K562 (cell line): ENCODE data around the gene IQUB. TPM values are rescaled to one million over a fixed set of nuclear protein-coding genes. Genes with fewer than 3 reads are reported as not detected.

Experiments used
- AFF1 ChIP-seq, 2 experiments: fragments of 450-650 bp; IDR thresholded peaks; 2 replicates each; pipeline ENCODE4 v1.6.1; 2018; ENCODE audit warnings: mild to moderate bottlenecking in 2 of 2, low read depth in 1 of 2; ENCODE audit not compliant: partially characterized antibody in 2 of 2
- ATF3 ChIP-seq, 2 experiments: fragments of 450-650 bp in 1 of 2; sonication (generic) in 1 of 2; formaldehyde crosslinking in 1 of 2; IDR thresholded peaks in 1 of 2; conservative IDR thresholded peaks in 1 of 2; 2 replicates each; pipeline versions ENCODE4 v1.6.1 to v1.8.1; 2016 to 2023; ENCODE audit warnings: mild to moderate bottlenecking in 2 of 2, moderate library complexity in 2 of 2, inconsistent platforms in 1 of 2, missing genetic modification reagents in 1 of 2
- CLOCK ChIP-seq: fragments of 250-450 bp; sonication (Bioruptor Pico); IDR thresholded peaks from 2 replicates; pipeline ENCODE4 v1.4.0; 2020; ENCODE audit warnings: mild to moderate bottlenecking, moderate library complexity, borderline replicate concordance
- NCOA2 ChIP-seq, 2 experiments: fragments of 450-650 bp; IDR thresholded peaks; 2 replicates each; pipeline ENCODE4 v1.6.1; 2018; ENCODE audit warnings: mild to moderate bottlenecking in 2 of 2, moderate library complexity in 1 of 2; ENCODE audit not compliant: partially characterized antibody in 2 of 2
- RAD51 ChIP-seq: fragments of 450-650 bp; IDR thresholded peaks from 2 replicates; pipeline ENCODE4 v1.7.1; 2016; ENCODE audit warnings: low read depth, mild to moderate bottlenecking, borderline replicate concordance
- TCF3 ChIP-seq: sonication (generic); formaldehyde crosslinking; IDR thresholded peaks from 2 replicates; pipeline ENCODE4 v1.4.0; 2020; ENCODE audit warnings: mild to moderate bottlenecking, missing genetic modification reagents
- TFE3 ChIP-seq: fragments of 450-650 bp; formaldehyde crosslinking; IDR thresholded peaks from 2 replicates; pipeline ENCODE4 v1.4.0; 2020; ENCODE audit warnings: mild to moderate bottlenecking, mixed read lengths
- UBTF ChIP-seq, 2 experiments: IDR thresholded peaks; 2 replicates each; pipeline ENCODE4 v1.6.1; 2012; ENCODE audit warnings: improper control_type of control experiment in 2 of 2, low read depth in 2 of 2, low read length in 2 of 2, borderline replicate concordance in 1 of 2
- ZNF583 ChIP-seq: fragments of 250-450 bp; sonication (Bioruptor Pico); IDR thresholded peaks from 2 replicates; pipeline ENCODE4 v1.4.0; 2020
- polyA plus RNA-seq, 8 experiments: library from polyadenylated mRNA; depleted of rRNA in 4 of 8; stranded (reverse) in 5 of 8; unstranded in 3 of 8; fragments of >200 nt; fragmentation: Nextera tagmentation in 2 of 8; fragmentation: Illumina TruSeq in 1 of 8; extraction: Ambion mirVana in 2 of 8; extraction: Trizol in 1 of 8; gene quantifications; 2 replicates each; pipeline versions ENCODE4 v1.2.1 to v1.2.3, GENCODE V29; 2011 to 2014; ENCODE audit warnings: inconsistent platforms in 1 of 8, missing spikeins in 1 of 8
- total RNA-seq, 7 experiments: library from RNA; depleted of rRNA in 6 of 7; stranded (reverse); fragments of >200 nt in 6 of 7; fragmentation: Illumina TruSeq in 2 of 7; extraction: Trizol in 2 of 7; gene quantifications; 2 replicates each; pipeline versions ENCODE4 v1.2.1 to v1.2.3, GENCODE V29; 2011 to 2021; ENCODE audit warnings: low replicate concordance in 1 of 7

The IQUB gene
- total and polyA plus RNA-seq, 9 of the 15 experiments (the other 6 are each of a cell fraction or from before 2014, with no cell fraction given), result 0.62 to 2.6 (median 1.4) TPM

GRCh38 chr7:123500878-123501489 lies 33.4 kb downstream of the IQUB start (continued):
- TF ChIP-seq AFF1 (IDR thresholded peaks at IDR 0.05; ENCODE audit: low read depth in 1 of 2, partially characterized antibody in 2 of 2) (no peak), RAD51 (peak; percentile 63; the same call in 1 of the 2 replicates), NCOA2 (IDR thresholded peaks at IDR 0.05; ENCODE audit: partially characterized antibody in 2 of 2) (no peak), TCF3 (CRISPR knock-in tag) (no peak), UBTF (IDR thresholded peaks at IDR 0.05; ENCODE audit: borderline replicate concordance in 1 of 2, low read depth in 2 of 2, low read length in 2 of 2) (no peak), ATF3 (IDR thresholded peaks at IDR 0.05) (peak; percentile 64), ATF3 (CRISPR knock-in tag; conservative IDR thresholded peaks at IDR 0.05) (no peak), CLOCK (no peak), ZNF583 (CRISPR knock-in tag) (no peak), TFE3 (CRISPR knock-in tag) (peak; percentile 92)
